ENCODE measurements around the gene PNKP. TPM values are rescaled to one million over a fixed set of nuclear protein-coding genes. Genes with fewer than 3 reads are reported as not detected.

The PNKP gene
- polyA plus RNA-seq, 1 donor = 38.1 TPM

DNA sequence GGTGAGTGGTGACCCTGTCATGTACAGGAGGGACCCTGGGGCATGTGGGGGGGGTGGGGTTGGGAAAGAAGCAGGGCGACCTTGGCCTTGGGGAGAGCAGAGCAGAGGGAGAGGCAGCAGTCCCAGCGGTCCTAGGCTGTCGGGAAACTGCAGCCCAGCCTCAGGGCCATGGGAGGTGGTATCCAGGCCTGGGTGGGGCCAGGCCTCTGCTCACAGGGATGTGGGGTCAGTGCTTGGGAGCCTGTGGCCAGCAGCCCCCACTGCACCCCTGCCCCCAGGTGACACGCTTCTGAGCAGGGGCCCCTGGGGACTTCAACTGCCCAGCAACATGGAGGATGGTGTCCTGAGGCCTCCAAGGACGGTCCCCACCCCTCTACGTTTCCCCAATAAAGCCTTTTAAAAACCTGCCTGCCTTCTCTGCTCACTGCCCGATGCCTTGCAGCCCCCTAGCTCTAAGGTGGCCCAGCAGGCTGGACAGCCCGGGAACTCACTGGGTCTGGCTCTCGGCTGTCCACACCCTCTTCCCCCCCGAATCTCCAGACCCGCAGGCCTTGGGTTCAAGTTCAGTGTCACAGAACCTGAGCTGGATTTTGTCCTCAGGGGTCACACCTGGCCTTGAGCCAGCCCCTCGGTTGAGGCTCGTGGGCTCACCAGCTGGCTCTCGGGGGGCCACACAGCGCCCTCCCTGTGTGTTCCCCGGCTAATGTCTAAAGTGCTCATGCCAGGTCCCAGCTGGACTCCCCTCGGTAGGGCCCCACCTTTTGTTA, 6.9 kb downstream of the PNKP start:
- DNase-seq (ENCODE audit: low read depth) = no peak

DNA sequence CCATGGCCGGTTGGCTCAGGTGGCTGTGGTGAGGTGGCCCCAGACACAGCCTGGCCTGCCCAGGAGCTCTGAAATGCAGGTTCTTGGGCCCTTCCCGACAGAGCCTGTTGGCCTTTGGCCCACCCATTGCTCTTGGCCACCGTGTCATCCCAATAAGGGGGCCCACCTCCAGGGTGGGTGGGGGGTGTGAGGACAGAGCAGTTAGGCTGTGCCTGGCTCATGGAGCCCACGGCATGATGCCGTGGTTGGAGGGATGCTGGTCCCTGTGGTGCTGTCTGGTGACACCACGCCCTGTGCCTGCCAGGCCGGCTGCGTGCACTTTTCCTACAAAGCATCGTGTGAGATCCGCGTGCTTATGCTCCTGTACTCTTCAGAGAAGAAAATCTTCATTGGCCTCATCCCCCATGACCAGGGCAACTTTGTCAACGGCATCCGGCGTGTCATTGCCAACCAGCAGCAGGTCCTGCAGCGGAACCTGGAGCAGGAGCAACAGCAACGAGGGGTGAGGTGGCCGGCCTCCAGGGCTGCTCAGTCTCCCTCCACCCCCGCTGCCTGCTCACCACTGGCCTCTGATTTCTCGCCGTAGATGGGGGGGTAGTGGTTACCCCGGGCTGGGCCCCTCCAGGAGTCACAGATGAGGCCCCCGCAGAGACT, 7.6 kb downstream of the PNKP start:
- DNase-seq (ENCODE audit: low read depth) = no peak

DNA sequence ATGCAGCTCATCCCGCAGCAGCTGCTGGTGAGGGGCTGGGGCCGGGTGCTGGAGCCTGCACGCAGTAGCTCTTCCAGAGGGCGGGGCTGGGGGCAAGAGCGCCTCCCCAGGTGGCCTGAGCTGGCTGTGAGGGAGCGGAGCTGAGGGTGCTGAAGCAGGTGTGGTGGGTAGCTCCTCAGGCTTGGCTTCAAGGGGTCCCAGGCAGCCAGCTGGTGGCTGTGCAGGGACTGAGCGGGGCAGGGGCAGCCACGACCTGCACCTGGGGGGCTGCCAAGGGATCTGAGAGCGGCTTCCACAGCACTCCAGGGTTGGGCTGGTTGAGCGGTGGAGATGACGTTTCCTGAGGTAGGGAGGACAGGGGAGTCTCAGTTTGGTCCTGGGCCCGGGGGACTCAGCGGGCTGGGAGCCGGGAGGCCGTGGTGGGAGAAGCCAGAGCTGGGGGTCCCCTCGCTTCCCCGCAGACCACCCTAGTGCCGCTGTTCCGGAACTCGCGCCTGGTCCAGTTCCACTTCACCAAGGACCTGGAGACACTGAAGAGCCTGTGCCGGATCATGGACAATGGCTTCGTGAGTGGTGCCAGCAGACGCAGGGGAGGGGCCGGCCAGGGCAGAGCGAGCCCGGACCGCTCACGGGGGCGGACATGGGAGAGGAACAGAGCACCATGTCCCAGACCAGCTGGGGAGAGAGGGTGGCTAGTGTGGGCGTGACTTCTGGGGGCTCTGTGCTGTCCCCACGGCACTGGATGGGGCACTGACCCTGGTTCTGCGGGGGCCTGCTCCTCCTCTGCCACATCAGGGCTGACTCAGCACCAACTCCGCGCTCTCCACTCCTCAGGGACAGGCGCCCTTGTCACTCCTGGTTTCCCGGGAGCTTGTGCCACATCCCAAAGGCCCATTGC, 9.0 kb downstream of the PNKP start:
- no peak for DNase-seq (ENCODE audit: low read depth)

DNA sequence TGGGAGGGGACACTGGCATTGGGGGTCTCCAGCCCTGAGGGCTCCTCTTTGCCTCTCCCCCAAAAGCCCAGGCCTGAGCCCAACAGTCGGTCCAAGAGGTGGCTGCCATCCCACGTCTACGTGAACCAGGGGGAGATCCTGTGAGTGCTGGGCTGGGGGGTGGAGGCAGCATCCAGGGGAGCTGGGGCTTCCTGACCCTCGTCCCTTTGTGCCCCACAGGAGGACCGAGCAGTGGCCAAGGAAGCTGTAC, 9.6 kb downstream of the PNKP start:
- no peak for DNase-seq (ENCODE audit: low read depth)

DNA sequence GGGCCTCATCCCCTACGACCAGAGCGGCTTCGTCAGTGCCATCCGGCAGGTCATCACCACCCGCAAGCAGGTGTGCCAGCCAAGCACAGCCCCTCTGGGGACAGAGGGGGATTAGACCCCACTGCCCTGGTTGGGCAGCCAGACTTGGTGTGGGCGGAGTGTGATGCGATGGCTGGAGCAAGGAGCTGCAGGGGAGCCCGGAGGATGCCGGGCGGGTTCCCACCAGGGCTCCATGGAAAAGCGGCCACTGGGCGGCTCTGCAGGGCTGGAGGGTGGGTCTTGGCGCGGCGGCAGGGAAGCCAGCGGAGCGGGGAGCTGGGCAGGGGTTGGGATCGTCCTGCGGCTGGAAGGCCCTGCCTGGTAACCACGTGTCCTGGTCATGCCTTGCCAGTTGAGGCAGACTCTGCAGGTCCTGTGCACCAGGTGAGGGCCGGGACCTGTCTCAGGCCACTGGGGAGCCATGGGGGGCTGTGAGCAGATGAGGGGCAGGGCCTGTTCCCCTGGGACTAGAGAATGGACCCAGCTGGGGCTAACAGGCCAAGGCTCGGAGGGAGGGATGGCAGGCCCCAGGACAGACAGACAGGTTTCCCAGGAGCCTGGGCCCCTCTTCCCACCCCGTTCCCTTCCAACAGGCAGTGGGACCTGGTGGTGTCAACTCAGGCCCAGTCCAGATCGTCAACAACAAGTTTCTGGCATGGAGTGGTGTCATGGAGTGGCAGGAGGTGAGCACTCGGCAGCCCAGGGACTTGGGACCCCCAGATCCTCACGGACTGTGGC, 10.1 kb downstream of the PNKP start:
- no peak for DNase-seq (ENCODE audit: low read depth)

DNA sequence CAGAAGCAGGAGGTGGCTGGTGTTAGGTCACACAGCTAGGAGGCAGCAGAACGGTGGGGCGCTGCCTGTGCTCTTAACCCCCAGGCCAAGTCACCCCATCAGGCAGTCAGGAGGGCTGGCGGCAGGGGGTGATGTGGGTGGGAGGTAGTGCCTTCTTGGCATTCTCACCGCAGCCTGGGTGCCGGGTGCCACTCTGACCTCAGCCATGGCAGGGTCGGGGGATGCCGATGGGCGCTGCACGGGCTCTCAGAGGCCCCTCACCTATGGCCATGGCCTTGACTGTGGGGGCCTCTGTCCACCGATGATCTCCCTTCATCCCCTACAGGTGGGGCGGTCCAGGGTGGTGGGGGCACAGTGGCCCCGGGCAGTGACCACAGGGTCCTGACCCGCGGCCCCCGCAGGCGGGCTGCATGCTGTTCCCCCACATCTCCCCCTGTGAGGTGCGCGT, 10.8 kb downstream of the PNKP start:
- no peak for DNase-seq (ENCODE audit: low read depth)

DNA sequence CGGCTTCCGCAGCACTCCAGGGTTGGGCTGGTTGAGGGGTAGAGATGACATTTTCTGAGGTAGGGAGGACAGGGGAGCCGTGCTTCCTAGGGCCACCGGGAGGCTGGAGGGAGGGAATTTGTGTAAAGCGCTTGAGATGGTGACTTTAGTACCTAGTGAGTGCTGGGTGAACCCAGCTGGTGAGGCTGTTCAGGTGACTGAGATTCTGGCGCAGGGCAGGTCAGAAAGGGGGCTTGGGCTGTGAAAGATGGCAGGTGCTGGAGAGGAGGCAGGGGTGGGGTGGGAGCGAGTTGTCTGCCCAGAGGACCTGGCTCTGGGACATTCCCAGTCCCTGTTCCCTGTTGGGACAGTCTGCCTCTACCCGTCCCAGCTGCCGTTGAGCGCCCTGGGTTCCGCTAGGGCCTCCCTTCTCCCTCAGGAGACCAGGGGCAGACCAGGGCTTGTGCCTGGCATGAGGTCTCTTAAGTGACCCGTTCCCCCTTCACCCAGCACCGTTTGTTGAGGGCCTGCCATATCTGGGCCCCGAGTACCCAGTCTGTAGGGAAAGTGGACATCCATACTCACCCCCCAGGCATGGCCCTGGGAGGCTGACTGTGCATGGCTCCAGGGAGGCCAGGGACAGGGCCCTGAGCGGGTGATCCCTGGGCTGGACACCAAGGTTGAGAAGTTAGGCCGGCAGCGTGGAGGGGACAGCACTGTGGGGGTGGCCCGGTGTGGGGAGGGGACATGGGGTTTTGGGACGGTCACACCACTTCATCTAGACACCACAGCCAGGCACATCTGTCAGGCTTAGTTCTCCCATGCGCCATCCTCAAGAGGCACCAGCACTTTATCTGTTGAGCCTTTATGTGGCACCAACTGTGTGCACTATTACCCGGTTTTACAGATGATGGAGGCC, 11.5 kb downstream of the PNKP start:
- DNase-seq (ENCODE audit: low read depth) = no peak

DNA sequence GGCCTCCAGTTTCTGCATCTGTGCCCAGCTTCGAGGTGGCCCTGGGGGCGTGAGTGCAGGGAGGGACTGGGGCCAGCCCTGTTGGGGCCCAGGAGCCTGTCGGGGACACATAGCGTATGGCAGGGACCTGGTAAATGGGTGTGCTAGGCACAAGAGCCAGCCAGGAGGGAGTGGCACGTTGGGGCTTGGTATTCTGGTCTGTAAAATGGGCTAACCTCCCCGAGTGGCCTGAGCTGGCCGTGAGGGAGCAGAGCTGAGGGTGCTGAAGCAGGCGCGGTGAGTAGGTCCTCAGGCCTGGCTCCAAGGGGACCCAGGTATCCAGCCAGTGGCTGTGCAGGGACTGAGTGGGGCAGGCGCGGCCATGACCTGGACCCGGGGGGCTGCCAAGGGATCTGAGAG, 12.1 kb downstream of the PNKP start:
- DNase-seq (ENCODE audit: low read depth) = no peak

DNA sequence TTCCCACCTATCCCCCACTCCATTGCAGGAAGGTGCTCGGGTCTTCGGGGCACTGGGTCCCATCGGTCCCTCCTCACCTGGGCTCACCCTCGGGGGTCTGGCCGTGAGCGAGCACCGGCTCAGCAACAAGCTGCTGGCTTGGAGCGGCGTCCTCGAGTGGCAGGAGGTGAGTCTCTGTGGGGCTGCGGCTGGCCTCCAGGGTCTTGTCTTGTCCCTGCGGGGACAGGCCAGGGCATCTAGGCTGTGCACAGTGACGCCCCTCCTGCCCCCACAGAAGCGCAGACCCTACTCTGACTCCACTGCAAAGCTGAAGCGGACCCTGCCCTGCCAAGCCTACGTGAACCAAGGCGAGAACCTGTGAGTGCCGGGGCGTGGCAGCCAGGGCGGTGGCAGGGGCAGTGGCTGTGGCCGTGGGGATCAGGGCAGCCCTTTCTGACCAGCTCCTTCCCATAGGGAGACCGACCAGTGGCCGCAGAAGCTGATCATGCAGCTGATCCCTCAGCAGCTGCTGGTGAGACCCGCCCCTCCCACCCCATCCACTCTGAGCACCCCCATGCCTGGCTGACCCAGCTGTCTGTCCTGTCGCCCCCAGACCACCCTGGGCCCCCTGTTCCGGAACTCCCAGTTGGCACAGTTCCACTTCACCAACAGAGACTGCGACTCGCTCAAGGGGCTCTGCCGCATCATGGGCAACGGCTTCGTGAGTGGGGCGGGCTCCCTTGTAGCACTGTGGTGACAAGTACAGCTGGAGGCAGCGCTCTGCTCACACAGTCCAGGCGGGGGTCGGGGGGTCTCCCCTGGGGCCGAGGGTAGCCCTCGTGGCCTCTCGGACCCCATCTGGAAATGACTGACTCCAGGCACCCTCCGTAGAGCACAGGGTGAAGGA, 12.8 kb downstream of the PNKP start:
- no peak for DNase-seq (ENCODE audit: low read depth)

DNA sequence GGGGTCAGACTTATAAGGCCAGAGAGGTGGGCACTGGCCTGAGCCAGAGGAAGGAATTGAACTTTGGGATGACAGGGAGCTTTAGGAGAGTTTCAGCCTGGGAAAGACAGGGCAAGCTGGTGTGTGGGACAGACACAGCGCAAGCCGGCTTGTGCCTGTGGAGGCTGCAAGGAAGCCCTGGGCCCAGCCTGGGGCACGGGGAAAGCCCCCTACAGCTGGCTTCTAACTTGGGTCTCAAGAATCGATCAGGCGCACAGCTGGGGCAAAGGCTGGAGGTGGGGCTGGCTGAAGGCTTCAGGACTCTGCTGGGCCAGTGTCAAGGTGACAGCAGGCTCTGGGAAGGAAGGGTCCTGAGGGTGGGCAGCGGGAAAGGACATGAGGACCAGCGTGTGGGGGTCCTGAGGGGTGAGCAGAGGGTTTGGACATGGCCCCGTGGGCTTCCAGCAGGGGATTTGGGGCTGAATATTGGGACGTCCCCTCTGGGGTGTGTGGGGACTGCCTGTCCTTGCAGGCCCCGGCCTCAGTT, 13.5 kb downstream of the PNKP start:
- DNase-seq (ENCODE audit: low read depth) = no peak

DNA sequence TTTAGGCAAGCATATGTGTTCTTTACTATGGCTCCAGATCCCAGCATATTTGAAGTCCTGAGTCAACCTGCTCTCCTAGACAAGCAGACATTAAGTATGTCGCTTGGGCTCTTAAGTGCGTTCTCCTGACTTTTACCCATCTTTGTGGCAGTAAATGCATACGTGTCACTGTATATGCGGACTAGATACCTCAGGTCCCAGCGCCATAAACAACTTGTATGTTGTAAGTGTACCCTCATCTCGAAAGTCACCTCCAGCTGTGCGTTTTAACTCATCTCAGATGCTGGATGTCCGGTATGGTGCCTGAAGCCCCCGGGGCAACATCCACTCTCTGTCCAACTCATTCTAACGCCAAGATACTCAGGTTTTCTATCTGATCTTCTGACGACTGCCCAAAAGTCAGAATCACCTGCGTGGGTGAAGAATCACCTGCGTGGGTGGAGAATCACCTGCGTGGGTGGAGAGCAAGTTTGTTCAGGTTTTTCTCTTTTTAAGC, 14.7 kb downstream of the PNKP start:
- DNase-seq (ENCODE audit: low read depth) = no peak

DNA sequence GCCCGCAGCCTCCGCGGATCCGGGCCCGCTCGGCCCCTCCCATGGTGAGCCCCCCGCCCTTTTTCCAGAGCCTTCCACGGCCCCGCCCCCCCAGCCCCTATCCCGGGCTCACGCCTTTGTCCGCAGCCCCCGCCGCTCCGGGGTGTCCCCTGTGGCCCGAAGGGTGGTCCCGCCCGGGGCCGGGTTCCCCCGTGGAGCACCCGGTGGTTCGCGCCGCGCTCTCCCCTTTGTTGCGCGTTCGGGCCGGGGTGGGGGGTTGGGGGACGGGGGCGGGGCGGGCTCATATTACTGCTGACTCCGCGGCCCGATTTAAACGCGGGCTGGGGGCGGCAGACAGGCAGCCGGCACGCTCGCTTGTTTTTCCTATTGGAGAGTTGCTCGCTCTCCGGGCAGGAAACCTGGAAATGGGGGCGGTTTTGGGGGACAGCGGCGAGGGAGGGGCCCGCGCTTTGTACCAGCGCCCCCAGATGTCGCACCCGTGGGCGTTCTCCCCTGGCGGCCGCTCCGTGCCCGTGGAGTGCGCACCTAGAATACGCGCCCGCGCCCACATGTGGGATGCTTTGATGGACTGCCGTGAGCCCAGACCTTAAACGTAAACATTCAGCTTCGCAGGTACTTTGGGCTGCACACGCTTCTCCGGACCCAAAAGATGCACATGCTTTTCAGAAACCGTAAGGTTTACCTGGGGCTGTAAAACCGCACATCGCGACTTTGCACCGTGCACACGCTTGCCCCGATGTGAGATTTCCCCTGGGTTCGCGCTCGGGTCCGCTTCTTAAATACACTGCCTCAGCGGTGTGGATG, 15.7 kb downstream of the PNKP start:
- DNase-seq (ENCODE audit: low read depth) = no peak

DNA sequence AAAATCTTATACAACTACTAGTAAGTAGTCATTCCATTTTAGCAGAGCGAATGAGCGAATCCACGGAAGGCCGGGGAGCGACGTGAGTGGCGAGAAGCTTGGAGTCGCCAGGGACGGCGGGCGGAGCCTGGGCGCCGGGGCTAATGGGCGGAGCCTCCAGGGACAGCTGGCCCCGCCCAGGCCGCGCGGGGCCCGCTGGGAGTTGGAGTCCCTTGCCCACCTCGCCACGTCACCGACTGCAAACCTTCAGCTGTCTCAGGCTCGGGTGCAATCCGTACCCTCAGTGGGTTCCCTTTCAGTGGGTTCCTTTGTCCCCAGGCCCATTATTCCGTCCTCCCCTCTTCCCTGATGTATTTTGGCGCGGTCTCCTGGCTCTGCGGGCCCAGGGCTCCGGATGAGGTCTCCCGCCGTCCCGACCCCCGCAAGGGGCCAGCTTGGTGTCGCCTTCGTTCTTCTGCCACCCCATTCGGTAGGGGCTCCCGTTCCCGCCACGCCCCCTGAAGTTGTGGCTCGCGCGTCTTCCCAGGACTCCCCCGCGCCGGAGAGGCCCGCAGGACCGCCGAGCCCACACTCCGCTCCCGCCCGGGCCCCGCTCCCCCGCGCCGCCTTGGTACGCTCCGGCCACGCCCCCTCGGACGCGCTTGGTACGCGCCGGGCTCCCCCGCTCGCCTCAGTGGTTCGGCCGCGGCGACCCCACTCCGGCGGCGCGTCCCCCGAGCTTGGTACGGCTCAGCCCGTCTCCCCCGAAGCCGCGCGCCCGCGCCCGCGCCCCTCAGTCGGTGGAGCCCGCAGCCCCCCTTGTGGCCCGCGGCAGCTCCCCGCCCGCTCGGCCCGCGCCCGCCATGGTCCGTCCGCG, 16.7 kb downstream of the PNKP start, which contains the start of gene PTOV1:
Gene PTOV1, plus strand, starts transcription at position 673 of the 856 bp plus-strand sequence.
- peak; percentile 60 for DNase-seq (ENCODE audit: low read depth)

DNA sequence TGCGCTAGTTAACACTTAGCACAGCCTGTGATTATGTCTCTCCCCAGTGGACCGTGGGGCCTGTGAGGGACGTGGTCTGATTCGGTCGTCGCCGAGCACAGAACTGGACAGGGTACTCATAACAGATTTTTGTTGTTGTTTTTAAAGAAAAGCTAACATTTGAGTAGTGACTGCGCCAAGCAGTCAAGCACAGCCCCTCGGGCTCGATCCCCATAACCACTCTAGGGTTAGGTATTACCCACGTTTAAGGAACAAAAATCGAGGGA, 17.2 kb downstream of the PNKP start:
- DNase-seq (ENCODE audit: low read depth) = no peak

DNA sequence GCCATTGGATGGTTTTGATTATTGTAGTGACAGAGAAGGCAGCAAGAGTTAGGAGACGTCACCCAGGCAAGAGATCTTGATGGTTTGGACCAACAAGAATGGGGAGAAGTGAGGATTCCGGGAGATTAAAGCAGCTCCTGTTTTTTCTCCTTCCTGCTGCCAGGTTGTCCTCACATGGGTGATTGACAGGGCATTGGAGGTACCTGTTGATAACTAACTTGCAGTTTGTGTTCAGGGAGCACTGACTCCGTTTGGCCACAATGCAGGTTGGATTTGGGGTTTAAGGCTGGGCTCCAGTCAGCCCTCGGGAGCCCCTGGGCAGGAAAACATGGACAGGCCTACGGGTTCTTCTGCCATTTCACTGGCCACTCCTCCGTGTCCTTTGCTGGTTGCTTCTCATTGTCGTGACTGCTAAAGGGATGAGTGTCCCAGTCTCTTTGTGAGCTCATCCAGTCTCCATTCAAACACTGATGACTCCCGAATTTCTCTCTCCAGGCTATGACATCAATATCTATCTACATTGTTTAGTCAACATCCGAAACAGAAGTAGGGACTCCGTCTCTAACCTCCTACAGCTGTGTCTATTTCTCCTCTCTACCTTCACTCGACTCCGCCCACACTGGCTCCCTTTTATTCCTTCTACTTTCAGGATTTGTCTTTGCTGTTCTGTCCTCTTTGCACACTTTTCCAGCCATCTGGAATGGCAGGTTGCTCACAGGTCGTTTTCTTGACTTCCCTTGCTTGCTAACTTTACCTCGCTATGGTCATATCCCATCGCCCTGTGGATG, 17.7 kb downstream of the PNKP start:
- DNase-seq (ENCODE audit: low read depth) = no peak

DNA sequence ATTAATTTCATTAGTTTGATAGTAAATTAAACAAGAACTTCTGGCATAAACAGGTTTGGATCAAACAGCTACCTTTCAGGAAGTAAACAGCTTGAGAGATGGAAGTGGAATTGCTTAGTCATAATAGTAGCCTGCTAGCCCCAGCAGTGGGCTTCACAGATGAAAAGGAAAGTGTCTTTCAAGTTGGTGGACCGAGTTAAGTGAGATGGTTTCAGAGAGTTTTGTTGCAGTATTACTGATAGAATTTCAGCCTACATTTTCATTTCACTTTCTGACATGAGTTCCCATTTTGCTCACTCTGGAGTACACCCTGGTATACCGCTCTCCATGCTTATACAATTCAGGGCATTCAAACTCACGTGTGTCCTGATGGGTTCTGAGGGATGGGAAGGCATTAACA, 18.4 kb downstream of the PNKP start:
- no peak for DNase-seq (ENCODE audit: low read depth)
